Hepatocyte (in vitro differentiated cells): ENCODE measurements around the gene PRDM9.

Experiments
- CTCF ChIP-seq: fragments of 200-600 bp; sonication (generic); IDR thresholded peaks from 2 replicates; pipeline ENCODE4 v1.5.1; 2016; ENCODE audit warnings: antibody characterized with exemption, mild to moderate bottlenecking; ENCODE audit not compliant: poor library complexity
- EZH2phosphoT487 ChIP-seq: fragments of 200-600 bp; sonication (generic); IDR thresholded peaks from one replicate; pipeline ENCODE4 v1.6.1; 2018; ENCODE audit warnings: antibody characterized with exemption, mild to moderate bottlenecking, low read depth, moderate library complexity; ENCODE audit not compliant: unreplicated experiment, severe bottlenecking

GRCh38 chr5:23522553-23522952 is 15.1 kb downstream of the PRDM9 start:
- TF ChIP-seq CTCF (no peak), EZH2phosphoT487 (no peak)
